Keratinocyte (primary cell): ENCODE data around the gene CLPX. TPM values are rescaled to one million over a fixed set of nuclear protein-coding genes. Genes with fewer than 3 reads are reported as not detected.

ENCODE experiments used
- DNase-seq: peaks from one replicate; pipeline ENCODE4 v3.0.0-alpha.2; 2011; ENCODE audit warnings: low read depth, missing footprints, low spot score
- FAIRE-seq: peaks from 2 replicates; lab custom pipeline; 2011; peaks lifted over from hg19 to GRCh38; lab: Jason Lieb, UNC
- H2AFZ ChIP-seq: 2 replicates; pipeline ENCODE4 v1.6.0; 2012; ENCODE audit warnings: low read length, control low read depth, inconsistent platforms; ENCODE audit not compliant: control insufficient read depth
- H3K27ac ChIP-seq: 2 replicates; pipeline ENCODE4 v1.5.1; 2011; ENCODE audit warnings: low read length; ENCODE audit not compliant: control insufficient read depth, insufficient read depth
- H3K27me3 ChIP-seq: 3 replicates; pipeline ENCODE4 v1.6.0; 2011; ENCODE audit warnings: low read length; ENCODE audit not compliant: control insufficient read depth, insufficient read depth; ENCODE audit errors: extremely low read depth
- H3K36me3 ChIP-seq, 2 experiments: 2 replicates in 1 of 2; 3 replicates in 1 of 2; pipeline ENCODE4 v1.5.1; 2011; ENCODE audit warnings: low read length in 2 of 2, mild to moderate bottlenecking in 1 of 2; ENCODE audit not compliant: control insufficient read depth in 2 of 2, insufficient read depth in 2 of 2; ENCODE audit errors: extremely low read depth in 1 of 2
- H3K4me1 ChIP-seq: 3 replicates; pipeline ENCODE4 v1.5.1; 2011; ENCODE audit warnings: low read length; ENCODE audit not compliant: control insufficient read depth, insufficient read depth; ENCODE audit errors: extremely low read depth
- H3K4me2 ChIP-seq: 3 replicates; pipeline ENCODE4 v1.6.0; 2011; ENCODE audit warnings: low read depth, low read length; ENCODE audit not compliant: control insufficient read depth, insufficient read depth; ENCODE audit errors: extremely low read depth
- H3K4me3 ChIP-seq, 3 experiments: fragments of 200-600 bp in 1 of 3; sonication (generic) in 1 of 3; 2 replicates in 2 of 3; 3 replicates in 1 of 3; pipeline ENCODE4 v1.5.1; 2011 to 2016; ENCODE audit warnings: low read length in 3 of 3, mild to moderate bottlenecking in 3 of 3, control low read depth in 2 of 3, inconsistent platforms in 1 of 3, low read depth in 1 of 3, mixed read lengths in 1 of 3, mixed run types in 1 of 3, moderate library complexity in 1 of 3; ENCODE audit not compliant: control insufficient read depth in 2 of 3, insufficient read depth in 2 of 3; ENCODE audit errors: extremely low read depth in 1 of 3
- H3K79me2 ChIP-seq: 2 replicates; pipeline ENCODE4 v1.6.0; 2012; ENCODE audit warnings: low read length; ENCODE audit not compliant: control insufficient read depth, insufficient read depth
- H3K9ac ChIP-seq: 3 replicates; pipeline ENCODE4 v1.6.0; 2011; ENCODE audit warnings: low read length; ENCODE audit not compliant: control insufficient read depth, insufficient read depth; ENCODE audit errors: extremely low read depth
- H3K9me1 ChIP-seq: 3 replicates; pipeline ENCODE4 v1.6.0; 2011; ENCODE audit warnings: low read length; ENCODE audit not compliant: control insufficient read depth, insufficient read depth; ENCODE audit errors: extremely low read depth
- H3K9me3 ChIP-seq: 2 replicates; pipeline ENCODE4 v1.5.1; 2012; ENCODE audit warnings: low read depth, low read length; ENCODE audit not compliant: control insufficient read depth
- H4K20me1 ChIP-seq: 3 replicates; pipeline ENCODE4 v1.6.0; 2011; ENCODE audit warnings: low read length; ENCODE audit not compliant: control insufficient read depth, insufficient read depth; ENCODE audit errors: extremely low read depth
- EZH2 ChIP-seq: IDR thresholded peaks from one replicate; pipeline ENCODE4 v1.6.1; 2012; ENCODE audit warnings: inconsistent platforms, mild to moderate bottlenecking, low read length, moderate library complexity
- dilution Hi-C: fragments of 300-500 bp; cut with MboI; formaldehyde crosslinking; loops from one replicate; pipeline ENCODE4 v1.7.0; 2020; ENCODE audit warnings: low sequenced_read_pairs; ENCODE audit not compliant: extremely low pct_ligation_motif_present
- polyA plus RNA-seq, 5 experiments: library from polyadenylated mRNA; depleted of rRNA in 3 of 5; stranded (reverse) in 3 of 5; stranded (forward) in 1 of 5; unstranded in 1 of 5; fragments of >200 nt; gene quantifications; 1 replicate in 1 of 5; 2 replicates in 3 of 5; 3 replicates in 1 of 5; pipeline versions ENCODE4 v1.2.1 to v1.2.3, GENCODE V29; 2011 to 2012; ENCODE audit warnings: missing spikeins in 2 of 5, low read depth in 1 of 5, low replicate concordance in 1 of 5
- TF ChIP-seq, protein P1 (sequence below), 3 experiments: IDR thresholded peaks in 1 of 3; conservative IDR thresholded peaks in 1 of 3; optimal IDR thresholded peaks in 1 of 3; 2 replicates in 2 of 3; 3 replicates in 1 of 3; pipeline versions ENCODE3 to v1.5.1; 2011; ENCODE audit warnings: low read length in 3 of 3, mild to moderate bottlenecking in 3 of 3, moderate library complexity in 2 of 3, control low read depth in 1 of 3, inconsistent platforms in 1 of 3; ENCODE audit not compliant: insufficient read depth in 2 of 3; ENCODE audit errors: extremely low read depth in 1 of 3

CLPX gene
- polyA plus RNA-seq, 1 donor (not counting 4 experiments of a cell fraction or from before 2014, with no cell fraction given): 51.5 TPM

- dilution Hi-C loops: no loop called here
- no peak for DNase-seq
- no peak overlapping the region for H3K9ac ChIP-seq
- FAIRE-seq: no peak
- H3K9me3 ChIP-seq: no peaks in the 10 kb centered on the region
- H3K4me3 ChIP-seq: no peak overlapping the region
- TF ChIP-seq, protein P1, sequence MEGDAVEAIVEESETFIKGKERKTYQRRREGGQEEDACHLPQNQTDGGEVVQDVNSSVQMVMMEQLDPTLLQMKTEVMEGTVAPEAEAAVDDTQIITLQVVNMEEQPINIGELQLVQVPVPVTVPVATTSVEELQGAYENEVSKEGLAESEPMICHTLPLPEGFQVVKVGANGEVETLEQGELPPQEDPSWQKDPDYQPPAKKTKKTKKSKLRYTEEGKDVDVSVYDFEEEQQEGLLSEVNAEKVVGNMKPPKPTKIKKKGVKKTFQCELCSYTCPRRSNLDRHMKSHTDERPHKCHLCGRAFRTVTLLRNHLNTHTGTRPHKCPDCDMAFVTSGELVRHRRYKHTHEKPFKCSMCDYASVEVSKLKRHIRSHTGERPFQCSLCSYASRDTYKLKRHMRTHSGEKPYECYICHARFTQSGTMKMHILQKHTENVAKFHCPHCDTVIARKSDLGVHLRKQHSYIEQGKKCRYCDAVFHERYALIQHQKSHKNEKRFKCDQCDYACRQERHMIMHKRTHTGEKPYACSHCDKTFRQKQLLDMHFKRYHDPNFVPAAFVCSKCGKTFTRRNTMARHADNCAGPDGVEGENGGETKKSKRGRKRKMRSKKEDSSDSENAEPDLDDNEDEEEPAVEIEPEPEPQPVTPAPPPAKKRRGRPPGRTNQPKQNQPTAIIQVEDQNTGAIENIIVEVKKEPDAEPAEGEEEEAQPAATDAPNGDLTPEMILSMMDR (optimal IDR thresholded peaks at IDR 0.05 in 1 of 3, IDR thresholded peaks at IDR 0.05 in 1 of 3, conservative IDR thresholded peaks at IDR 0.05 in 1 of 3; ENCODE audit: extremely low read depth in 1 of 3, insufficient read depth in 2 of 3, low read length in 3 of 3): no peak
- no peak for TF ChIP-seq EZH2
- no peak overlapping the region for H2AFZ ChIP-seq
- no peak overlapping the region for H3K4me2 ChIP-seq
- H3K36me3 ChIP-seq: no peaks in the 10 kb centered on the region
- H4K20me1 ChIP-seq: no peaks in the 10 kb centered on the region
- H3K27ac ChIP-seq: no peak overlapping the region
- H3K79me2 ChIP-seq: no peaks in the 10 kb centered on the region
- H3K4me1 ChIP-seq: no peaks in the 10 kb centered on the region
- H3K27me3 ChIP-seq: no peaks in the 10 kb centered on the region
- H3K9me1 ChIP-seq: no peaks in the 10 kb centered on the region
Measured at GRCh38 chr15:65207280-65207840, 22.2 kb upstream of the CLPX start.

DNA sequence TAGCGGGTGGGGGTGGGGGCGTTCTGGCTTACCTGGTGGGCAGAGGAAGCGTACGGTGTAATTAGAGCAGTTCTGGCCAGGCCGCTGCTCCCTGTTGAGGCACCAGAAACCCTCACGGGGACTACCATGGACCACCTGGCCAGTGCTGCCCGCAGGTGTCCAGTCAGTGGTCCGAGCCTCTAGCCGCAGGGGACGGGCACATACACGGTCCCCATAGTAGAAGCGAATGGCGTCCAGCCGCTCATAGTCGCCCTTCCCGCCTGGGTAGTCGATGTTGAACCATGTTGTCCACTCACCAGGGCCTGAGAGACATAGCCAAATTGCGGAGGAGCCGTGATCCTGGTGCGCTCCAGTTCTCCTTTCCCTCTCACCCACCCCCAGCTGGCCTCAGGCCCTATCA, 21.6 kb upstream of the CLPX start:
- DNase-seq (no peak), FAIRE-seq (no peak)
- dilution Hi-C loops: no loop called here
- no peaks in the 10 kb centered on the region for H3K79me2 ChIP-seq
- TF ChIP-seq EZH2: no peak
- TF ChIP-seq, protein P1 (optimal IDR thresholded peaks at IDR 0.05 in 1 of 3, IDR thresholded peaks at IDR 0.05 in 1 of 3, conservative IDR thresholded peaks at IDR 0.05 in 1 of 3; ENCODE audit: extremely low read depth in 1 of 3, insufficient read depth in 2 of 3, low read length in 3 of 3): no peak
- H3K27me3 ChIP-seq: no peaks in the 10 kb centered on the region
- H3K27ac ChIP-seq: no peak overlapping the region
- H3K9me3 ChIP-seq: no peaks in the 10 kb centered on the region
- H3K4me2 ChIP-seq: no peak overlapping the region
- no peaks in the 10 kb centered on the region for H3K4me1 ChIP-seq
- H3K36me3 ChIP-seq: no peaks in the 10 kb centered on the region
- no peaks in the 10 kb centered on the region for H4K20me1 ChIP-seq
- H3K4me3 ChIP-seq: no peak overlapping the region
- H3K9ac ChIP-seq: no peak overlapping the region
- H2AFZ ChIP-seq: no peak overlapping the region
- no peaks in the 10 kb centered on the region for H3K9me1 ChIP-seq
